MM.1S (cell line): Measurements from ENCODE around the gene CALCOCO2.

Experiments used
- EZH2 ChIP-seq: fragments of 300-600 bp; sonication (generic); optimal IDR thresholded peaks from 2 replicates; pipeline ENCODE3; 2017; ENCODE audit warnings: low read depth, mild to moderate bottlenecking, antibody characterized with exemption, low read length, mixed read lengths
- TF ChIP-seq, protein P1 (sequence below): fragments of 300-600 bp; sonication (generic); IDR thresholded peaks from 2 replicates; pipeline ENCODE4 v1.5.1; 2016; ENCODE audit warnings: antibody characterized with exemption, low read length, mixed read lengths

- TF ChIP-seq, protein P1, sequence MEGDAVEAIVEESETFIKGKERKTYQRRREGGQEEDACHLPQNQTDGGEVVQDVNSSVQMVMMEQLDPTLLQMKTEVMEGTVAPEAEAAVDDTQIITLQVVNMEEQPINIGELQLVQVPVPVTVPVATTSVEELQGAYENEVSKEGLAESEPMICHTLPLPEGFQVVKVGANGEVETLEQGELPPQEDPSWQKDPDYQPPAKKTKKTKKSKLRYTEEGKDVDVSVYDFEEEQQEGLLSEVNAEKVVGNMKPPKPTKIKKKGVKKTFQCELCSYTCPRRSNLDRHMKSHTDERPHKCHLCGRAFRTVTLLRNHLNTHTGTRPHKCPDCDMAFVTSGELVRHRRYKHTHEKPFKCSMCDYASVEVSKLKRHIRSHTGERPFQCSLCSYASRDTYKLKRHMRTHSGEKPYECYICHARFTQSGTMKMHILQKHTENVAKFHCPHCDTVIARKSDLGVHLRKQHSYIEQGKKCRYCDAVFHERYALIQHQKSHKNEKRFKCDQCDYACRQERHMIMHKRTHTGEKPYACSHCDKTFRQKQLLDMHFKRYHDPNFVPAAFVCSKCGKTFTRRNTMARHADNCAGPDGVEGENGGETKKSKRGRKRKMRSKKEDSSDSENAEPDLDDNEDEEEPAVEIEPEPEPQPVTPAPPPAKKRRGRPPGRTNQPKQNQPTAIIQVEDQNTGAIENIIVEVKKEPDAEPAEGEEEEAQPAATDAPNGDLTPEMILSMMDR: peak; percentile 13; the same call in 1 of the 2 replicates
- no peak for TF ChIP-seq EZH2
Observed at GRCh38 chr17:48830840-48831548, at the start of gene CALCOCO2.
